Uterus (tissue), 4 donors: ENCODE measurements around the gene SSBP2. TPM values are rescaled to one million over a fixed set of nuclear protein-coding genes. Genes with fewer than 3 reads are reported as not detected.

ENCODE experiments used
- DNase-seq, 2 donors: peaks; one replicate each; pipeline ENCODE4 v3.0.0-alpha.2; 2019 to 2020
- H3K27ac ChIP-seq, 2 donors: fragments of 200-600 bp; sonication (generic); 1 replicate in 1 of 2; 2 replicates in 1 of 2; pipeline ENCODE4 v1.5.1; 2016 to 2018
- H3K27me3 ChIP-seq, 2 donors: fragments of 200-600 bp; sonication (generic); one replicate each; pipeline ENCODE4 v1.5.1; 2018 to 2019; ENCODE audit warnings: control low read depth in 1 of 2
- H3K36me3 ChIP-seq, 2 donors: fragments of 200-600 bp; sonication (generic); one replicate each; pipeline ENCODE4 v1.5.1; 2019; ENCODE audit warnings: control low read depth in 1 of 2
- H3K4me1 ChIP-seq, 2 donors: fragments of 200-600 bp; sonication (generic); one replicate each; pipeline ENCODE4 v1.5.1; 2018 to 2019; ENCODE audit warnings: control low read depth in 1 of 2
- H3K4me3 ChIP-seq, 2 donors: fragments of 200-600 bp; sonication (generic); 1 replicate in 1 of 2; 2 replicates in 1 of 2; pipeline ENCODE4 v1.5.1; 2018 to 2019; ENCODE audit warnings: mild to moderate bottlenecking in 1 of 2
- H3K9me3 ChIP-seq, 2 donors: fragments of 200-600 bp; sonication (generic); one replicate each; pipeline ENCODE4 v1.5.1; 2019; ENCODE audit warnings: control low read depth in 1 of 2
- POLR2A ChIP-seq, 2 donors: fragments of 450-650 bp; IDR thresholded peaks; one replicate each; pipeline ENCODE4 v1.6.1; 2016; ENCODE audit warnings: antibody characterized with exemption in 2 of 2, mild to moderate bottlenecking in 1 of 2, moderate library complexity in 1 of 2
- intact Hi-C: fragments of 100-400 bp; cut with DNase I; formaldehyde crosslinking; loops from one replicate; pipeline ENCODE4 v1.15.1; 2023; ENCODE audit warnings: low total_unique reads
- total RNA-seq, 4 donors: library from RNA; depleted of rRNA in 3 of 4; stranded (reverse); fragments of >200 nt in 3 of 4; gene quantifications; one replicate each; pipeline versions ENCODE4 v1.1.0 to v1.2.4, GENCODE V29; 2014 to 2023
- TF ChIP-seq, protein P1 (sequence below), 4 experiments: fragments of 200-600 bp in 2 of 4; fragments of 450-650 bp in 2 of 4; sonication (generic) in 2 of 4; IDR thresholded peaks; one replicate each; pipeline ENCODE4 v1.5.1; 2016 to 2019; ENCODE audit warnings: antibody characterized with exemption in 4 of 4, mild to moderate bottlenecking in 2 of 4, moderate library complexity in 1 of 4
- donor health status: DM: yes; HTN: yes; CAD: no.

Gene SSBP2
- total RNA-seq, 4 donors from 2014 or later = 22.0 to 204 (median 90.9) TPM

DNA sequence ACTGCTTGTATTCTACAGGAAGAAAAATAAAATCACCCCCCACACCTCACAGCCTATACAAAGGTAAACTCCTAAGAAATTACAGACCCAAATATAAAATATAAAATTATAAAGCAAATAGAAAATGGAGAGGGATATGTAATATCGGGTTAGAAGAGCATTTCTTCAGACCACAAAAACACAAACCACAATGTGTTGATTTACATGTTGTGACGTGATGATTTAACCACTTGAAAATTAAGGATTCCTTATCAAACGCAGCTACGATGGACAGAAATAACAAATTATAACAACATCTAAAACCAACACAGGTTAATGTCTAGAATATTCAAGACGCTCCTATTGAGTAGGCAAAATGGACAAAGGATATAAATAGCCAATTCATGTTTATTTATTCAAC, 26.3 kb downstream of the SSBP2 start:
- H3K27me3 ChIP-seq = no peaks in the 10 kb centered on the region
- H3K36me3 ChIP-seq = no peaks in the 10 kb centered on the region
- intact Hi-C loops = no loop called here
- peaks cover 4 to 18% of the 10 kb centered on the region in 2 donors for H3K4me1 ChIP-seq
- no peak overlapping the region for H3K4me3 ChIP-seq
- no peaks in the 10 kb centered on the region for H3K9me3 ChIP-seq
- no peak for TF ChIP-seq POLR2A (IDR thresholded peaks at IDR 0.05)
- TF ChIP-seq, protein P1, sequence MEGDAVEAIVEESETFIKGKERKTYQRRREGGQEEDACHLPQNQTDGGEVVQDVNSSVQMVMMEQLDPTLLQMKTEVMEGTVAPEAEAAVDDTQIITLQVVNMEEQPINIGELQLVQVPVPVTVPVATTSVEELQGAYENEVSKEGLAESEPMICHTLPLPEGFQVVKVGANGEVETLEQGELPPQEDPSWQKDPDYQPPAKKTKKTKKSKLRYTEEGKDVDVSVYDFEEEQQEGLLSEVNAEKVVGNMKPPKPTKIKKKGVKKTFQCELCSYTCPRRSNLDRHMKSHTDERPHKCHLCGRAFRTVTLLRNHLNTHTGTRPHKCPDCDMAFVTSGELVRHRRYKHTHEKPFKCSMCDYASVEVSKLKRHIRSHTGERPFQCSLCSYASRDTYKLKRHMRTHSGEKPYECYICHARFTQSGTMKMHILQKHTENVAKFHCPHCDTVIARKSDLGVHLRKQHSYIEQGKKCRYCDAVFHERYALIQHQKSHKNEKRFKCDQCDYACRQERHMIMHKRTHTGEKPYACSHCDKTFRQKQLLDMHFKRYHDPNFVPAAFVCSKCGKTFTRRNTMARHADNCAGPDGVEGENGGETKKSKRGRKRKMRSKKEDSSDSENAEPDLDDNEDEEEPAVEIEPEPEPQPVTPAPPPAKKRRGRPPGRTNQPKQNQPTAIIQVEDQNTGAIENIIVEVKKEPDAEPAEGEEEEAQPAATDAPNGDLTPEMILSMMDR (IDR thresholded peaks at IDR 0.05) = no peak
- no peak overlapping the region for H3K27ac ChIP-seq
- DNase-seq = no peak

DNA sequence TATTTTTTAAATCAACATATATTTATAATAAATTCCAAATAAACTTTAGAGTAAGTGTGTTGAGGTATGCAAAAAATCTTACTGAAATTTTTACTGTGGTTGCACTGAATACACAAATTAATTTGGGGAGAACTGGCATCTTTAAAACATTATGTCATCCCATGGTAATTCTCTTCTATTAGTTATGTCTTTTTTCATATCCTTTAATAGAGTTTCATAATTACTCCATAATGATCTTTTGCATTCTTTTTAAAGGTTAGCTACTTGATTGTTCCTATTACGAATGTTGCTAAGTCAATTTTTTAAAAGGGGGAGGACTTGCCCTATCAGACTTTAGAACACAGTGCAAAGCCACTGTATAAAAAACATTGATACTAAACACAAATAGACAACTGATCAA, 26.8 kb downstream of the SSBP2 start:
- Histone ChIP-seq H3K27me3 (no peaks in the 10 kb centered on the region), H3K4me3 (no peak overlapping the region), H3K27ac (no peak overlapping the region), H3K4me1 (peaks cover 5 to 19% of the 10 kb centered on the region in 2 donors), H3K9me3 (no peaks in the 10 kb centered on the region), H3K36me3 (no peaks in the 10 kb centered on the region)
- TF ChIP-seq, protein P1 (IDR thresholded peaks at IDR 0.05) = no peak
- TF ChIP-seq POLR2A (IDR thresholded peaks at IDR 0.05) = no peak
- DNase-seq = no peak
- intact Hi-C loops = no loop called here

DNA sequence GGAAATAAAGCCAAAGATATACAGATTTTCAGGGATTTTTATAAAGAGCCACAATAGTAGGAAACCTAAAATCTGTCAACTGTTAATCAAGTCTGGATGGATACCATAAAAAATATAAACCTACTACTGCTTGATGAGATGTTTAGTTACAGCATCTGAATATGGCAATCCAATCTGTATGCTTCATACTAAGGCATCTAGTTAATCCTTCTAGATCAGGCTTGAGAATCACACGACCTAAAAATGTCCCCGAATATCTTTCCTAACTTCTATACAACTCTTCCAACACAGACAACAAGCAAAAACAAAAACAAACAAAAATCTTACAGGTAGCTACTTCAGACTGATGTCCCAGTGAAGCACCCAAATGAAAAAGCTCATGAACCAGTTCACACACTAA, 29.8 kb downstream of the SSBP2 start:
- Histone ChIP-seq H3K27ac (peak overlapping the region in 1 of 2 donors; percentile 8), H3K4me1 (peaks cover 5 to 24% of the 10 kb centered on the region in 2 donors), H3K4me3 (no peak overlapping the region), H3K27me3 (no peaks in the 10 kb centered on the region), H3K9me3 (no peaks in the 10 kb centered on the region), H3K36me3 (no peaks in the 10 kb centered on the region)
- intact Hi-C loops = no loop called here
- TF ChIP-seq, protein P1 (IDR thresholded peaks at IDR 0.05) = no peak
- TF ChIP-seq POLR2A (IDR thresholded peaks at IDR 0.05) = no peak
- DNase-seq = no peak

DNA sequence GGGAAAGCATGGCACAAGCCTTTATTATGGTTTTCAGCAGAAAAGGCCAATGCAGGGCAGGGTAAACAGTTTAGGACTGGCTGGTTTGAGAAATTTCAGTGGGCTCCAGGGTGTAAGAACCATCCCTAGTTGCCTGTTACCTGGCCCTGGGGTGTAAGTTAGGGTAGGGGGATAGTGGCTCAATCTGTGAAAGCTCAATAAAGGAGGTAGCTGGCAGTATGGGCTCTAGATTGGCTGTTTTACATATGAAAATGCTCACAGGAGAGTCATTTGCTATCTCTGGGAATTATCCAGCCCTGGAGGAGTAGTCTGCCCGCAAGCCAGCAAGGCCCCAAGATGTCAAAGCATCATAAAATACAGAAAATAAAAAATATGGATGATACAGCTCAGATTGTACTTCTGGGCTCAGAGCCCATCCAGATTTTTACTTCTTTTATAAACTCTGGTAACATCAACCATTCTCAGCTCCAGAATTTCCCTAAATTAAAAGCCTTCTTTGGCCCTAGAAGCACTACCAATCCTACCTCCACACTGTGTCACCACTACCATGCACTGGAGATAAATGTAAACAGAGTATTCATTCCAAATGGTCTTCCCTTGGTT, 31.1 kb downstream of the SSBP2 start:
- Histone ChIP-seq H3K27ac (peak overlapping the region; percentile 13 to 42), H3K4me1 (peaks cover 5 to 24% of the 10 kb centered on the region in 2 donors), H3K9me3 (no peaks in the 10 kb centered on the region), H3K4me3 (no peak overlapping the region), H3K27me3 (no peaks in the 10 kb centered on the region), H3K36me3 (no peaks in the 10 kb centered on the region)
- TF ChIP-seq POLR2A (IDR thresholded peaks at IDR 0.05) = no peak
- TF ChIP-seq, protein P1 (IDR thresholded peaks at IDR 0.05) = no peak
- intact Hi-C loops = no loop called here
- DNase-seq = no peak

DNA sequence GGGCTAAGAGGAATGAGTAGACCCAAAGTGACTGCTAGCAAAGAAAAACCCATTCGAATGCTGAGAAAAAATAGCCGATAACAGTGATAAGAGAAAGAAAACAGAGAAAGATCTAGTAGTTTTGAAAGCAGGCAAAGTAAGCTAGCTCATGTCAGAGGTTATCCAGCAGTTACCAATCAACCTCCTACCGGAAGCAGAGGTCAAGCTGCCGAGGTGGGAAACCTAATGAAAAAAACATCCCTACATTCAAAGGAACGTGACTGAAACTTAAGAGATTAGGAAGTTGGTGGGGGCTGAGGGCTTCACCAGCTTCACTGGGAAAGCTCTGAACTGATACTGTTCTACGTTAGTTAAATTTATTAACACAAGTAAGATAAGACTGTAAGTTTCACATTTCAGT, 32.6 kb downstream of the SSBP2 start:
- Histone ChIP-seq H3K9me3 (no peaks in the 10 kb centered on the region), H3K4me1 (peaks cover 5 to 21% of the 10 kb centered on the region in 2 donors)

More for the DNA sequence above, 32.6 kb downstream of the SSBP2 start:
- Histone ChIP-seq H3K27ac (peak overlapping the region in 1 of 2 donors; percentile 42), H3K4me3 (no peak overlapping the region), H3K27me3 (no peaks in the 10 kb centered on the region), H3K36me3 (no peaks in the 10 kb centered on the region)
- intact Hi-C loops = no loop called here
- TF ChIP-seq, protein P1 (IDR thresholded peaks at IDR 0.05) = no peak
- no peak for TF ChIP-seq POLR2A (IDR thresholded peaks at IDR 0.05)
- DNase-seq = no peak
